Measurements from ENCODE around the gene SELP.

- TF ChIP-seq CTCF (IDR thresholded peaks at IDR 0.05; ENCODE audit: poor library complexity) (no peak), EZH2phosphoT487 (IDR thresholded peaks at IDR 0.05; ENCODE audit: low read depth, severe bottlenecking, unreplicated experiment) (no peak), EZH2 (IDR thresholded peaks at IDR 0.05; ENCODE audit: borderline replicate concordance) (no peak)
Observed at GRCh38 chr1:169574336-169574735, 55.6 kb downstream of the SELP start.
